Ovary (tissue), 3 donors: ENCODE data around the gene MAN1C1.

ENCODE experiments used
- CTCF ChIP-seq, 3 donors: fragments of 450-650 bp in 2 of 3; fragments of 200-600 bp in 1 of 3; IDR thresholded peaks; one replicate each; pipeline versions ENCODE4 v1.5.1 to v1.8.0; 2016 to 2022; ENCODE audit warnings: antibody characterized with exemption in 3 of 3, mild to moderate bottlenecking in 1 of 3
- POLR2A ChIP-seq: fragments of 450-650 bp; IDR thresholded peaks from one replicate; pipeline ENCODE4 v1.6.1; 2017; ENCODE audit warnings: antibody characterized with exemption, mild to moderate bottlenecking, moderate library complexity
- donor health status: DM: no; HTN: no; CAD: no.

- TF ChIP-seq CTCF (IDR thresholded peaks at IDR 0.05): no peak
- no peak for TF ChIP-seq POLR2A
These were observed 168.9 kb downstream of the MAN1C1 start for GRCh38 chr1:25785333-25786067.
